Stimulated activated CD4-positive, alpha-beta T cell treated with anti-CD3 and anti-CD28 coated beads, Interleukin-2, amount 100 ng/mL, for 24 hours (primary cell): Measurements from ENCODE around the gene AUTS2.
"Not testable (repeated sequence)": the region's sequence is repeated elsewhere in the genome, so short reads cannot be mapped to it uniquely, and the experiment has no call there.

Experiments
- DNase-seq, 2 donors: peaks; one replicate each; pipeline ENCODE4 v3.0.0-alpha.2; 2020

AUTS2 gene

DNA sequence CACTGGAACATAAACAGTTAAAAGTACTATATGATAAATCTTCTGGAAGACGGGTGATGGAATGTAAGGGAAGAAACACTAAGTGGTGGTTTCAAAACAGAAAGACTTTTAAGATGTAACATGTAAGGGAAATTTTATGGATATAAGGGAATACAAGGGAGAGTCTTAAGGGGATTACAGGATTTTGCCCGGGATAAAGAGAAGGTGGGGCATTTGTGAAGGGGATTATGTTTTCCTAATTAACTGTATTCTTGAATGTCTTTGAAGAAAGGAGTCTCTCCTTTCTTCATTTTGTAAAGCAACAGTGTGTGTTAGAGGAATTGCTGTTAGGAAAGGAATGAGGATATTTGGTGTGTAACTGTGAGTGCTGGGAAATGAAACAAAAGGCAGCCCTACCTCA, 745.2 kb downstream of the AUTS2 start:
- DNase-seq, result no peak

DNA sequence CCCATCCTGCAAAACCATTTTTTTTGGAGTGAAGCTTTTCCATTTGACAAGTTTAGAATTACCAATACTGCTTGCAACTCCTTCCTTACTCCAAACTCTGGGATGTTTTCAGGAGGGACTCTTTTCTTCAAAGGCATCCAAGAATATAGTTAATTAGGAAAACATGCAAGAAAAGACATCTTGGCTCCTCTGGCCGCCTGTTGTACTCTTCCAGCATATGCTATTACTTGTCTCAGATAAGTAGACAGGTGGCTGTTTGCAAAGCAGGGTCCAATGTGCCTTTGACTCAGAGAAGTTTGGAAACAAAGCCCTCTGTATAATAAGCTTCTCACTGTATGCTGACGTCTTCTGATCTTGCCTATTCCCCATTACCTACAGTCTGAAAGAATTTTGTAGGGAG, 746.5 kb downstream of the AUTS2 start:
- no peak for DNase-seq

DNA sequence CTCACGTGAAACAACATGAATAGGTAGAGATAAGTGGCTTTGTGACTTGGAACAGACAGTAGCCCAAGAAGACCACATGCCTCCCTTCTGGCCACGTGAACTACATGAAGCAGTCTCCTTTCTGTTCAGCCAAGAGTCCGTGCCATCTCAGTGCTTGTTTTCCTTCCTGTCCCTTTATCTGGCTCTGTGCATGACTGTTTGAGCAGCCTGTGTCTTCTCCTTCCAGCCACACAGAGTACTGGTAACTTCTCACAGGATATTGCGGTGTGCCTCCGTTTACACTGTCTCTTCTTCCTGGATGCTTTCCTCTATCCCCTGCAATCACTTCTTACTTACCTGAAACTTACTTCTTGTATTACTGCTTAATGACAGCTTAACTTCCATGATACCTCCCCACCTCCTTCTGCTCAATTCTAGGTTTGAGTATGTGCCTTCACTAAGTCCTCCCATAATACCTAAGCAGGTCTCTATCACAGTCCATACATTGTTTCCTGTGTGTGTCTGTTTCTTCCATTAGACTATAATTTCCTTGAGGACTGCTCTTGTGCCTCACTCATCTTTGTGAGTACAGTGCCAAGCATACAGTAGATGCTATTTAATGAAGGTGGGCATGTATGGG, 748.7 kb downstream of the AUTS2 start:
- no peak for DNase-seq

DNA sequence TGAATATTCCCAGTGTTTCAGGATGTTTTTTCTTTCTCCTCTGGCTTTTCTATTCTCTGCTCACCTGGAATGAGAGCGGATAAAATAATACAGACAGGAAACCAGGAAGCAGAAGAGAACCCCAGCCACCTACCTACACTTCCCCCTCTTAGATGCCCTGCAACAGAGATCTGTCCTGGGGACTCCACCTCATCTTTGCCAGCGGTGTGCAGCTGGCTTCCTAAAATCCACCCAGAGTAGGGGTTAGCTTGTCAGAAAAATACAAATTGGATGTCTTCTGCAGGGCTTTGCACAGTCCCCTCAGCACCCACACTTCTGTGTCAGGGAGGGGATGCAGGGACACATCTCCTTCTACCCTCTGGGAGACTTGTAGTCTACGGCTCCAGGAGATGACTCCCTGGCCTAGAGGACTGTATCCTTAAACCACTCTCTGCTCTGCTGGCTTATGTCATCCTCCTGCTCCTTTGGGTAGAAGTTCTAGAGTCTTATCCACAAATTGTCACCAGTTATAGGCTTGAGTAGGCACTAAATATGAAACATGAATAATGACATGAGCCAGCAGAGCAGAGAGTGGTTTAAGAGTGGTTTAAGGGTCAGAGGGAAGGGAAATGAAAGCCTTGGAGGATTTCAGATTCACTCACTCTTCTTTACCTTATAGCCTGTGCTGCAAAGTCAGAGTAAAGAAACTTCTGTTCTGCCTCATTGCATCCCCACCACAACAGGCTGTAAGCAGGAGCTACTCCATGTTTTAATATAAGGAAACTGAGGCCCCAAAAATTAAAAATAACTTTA, 749.4 kb downstream of the AUTS2 start:
- no peak for DNase-seq

DNA sequence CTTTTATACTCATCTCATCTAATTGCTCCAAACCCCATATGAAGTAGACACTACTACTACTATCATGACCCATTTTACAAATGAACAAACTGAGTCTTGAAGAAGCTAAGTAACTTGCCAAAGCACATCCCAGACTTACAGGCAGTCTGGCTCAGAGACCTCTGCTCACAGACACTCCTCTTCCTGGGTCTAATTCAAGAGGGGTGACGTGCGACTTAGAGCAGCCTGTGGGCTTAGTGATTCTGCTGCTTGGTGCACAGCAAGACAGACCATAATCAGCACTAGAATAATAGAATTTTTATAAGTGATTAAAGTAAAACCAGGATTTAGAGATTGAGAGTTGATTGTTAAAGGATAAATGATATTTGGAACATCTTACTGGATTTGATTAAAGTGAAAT, 750.8 kb downstream of the AUTS2 start:
- no peak for DNase-seq

DNA sequence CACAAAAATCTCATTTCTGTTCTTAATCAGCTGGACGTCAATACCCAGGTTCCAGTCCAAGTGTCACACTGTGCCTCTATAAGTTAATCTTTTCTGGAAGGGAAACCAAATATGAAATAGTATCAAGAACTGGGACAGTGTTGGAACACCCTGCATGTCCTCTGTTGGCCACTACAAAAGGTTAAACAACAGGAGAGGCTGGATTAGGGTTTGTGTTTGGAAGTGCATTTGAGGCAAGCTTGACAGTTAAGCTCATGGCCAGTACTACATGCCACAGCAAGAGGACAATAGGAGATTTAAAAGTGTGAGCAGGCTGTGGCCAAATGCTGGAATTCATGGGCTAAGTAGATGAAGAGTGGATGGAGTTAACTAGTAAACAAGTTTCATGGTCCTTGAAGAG, 751.5 kb downstream of the AUTS2 start:
- DNase-seq, result no peak

DNA sequence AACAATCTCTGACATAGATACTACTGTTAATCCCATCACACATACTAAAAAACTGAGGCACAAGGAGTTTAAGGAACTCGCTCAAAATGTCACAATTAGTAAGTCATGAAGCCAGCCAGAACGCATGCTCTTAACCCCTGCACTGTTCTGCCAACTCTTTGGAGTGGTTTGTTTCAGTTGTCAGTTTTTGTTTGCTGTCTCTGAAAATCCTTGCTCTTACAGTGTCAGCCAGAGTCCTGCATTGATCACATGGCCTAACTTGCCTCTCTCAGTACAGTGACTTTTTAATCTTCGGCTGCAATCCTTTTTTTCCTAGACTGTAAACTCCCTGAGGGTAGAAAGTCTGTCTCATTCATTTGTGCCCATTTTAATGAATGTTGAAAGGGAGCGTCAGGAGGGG, 753.8 kb downstream of the AUTS2 start:
- no peak for DNase-seq

DNA sequence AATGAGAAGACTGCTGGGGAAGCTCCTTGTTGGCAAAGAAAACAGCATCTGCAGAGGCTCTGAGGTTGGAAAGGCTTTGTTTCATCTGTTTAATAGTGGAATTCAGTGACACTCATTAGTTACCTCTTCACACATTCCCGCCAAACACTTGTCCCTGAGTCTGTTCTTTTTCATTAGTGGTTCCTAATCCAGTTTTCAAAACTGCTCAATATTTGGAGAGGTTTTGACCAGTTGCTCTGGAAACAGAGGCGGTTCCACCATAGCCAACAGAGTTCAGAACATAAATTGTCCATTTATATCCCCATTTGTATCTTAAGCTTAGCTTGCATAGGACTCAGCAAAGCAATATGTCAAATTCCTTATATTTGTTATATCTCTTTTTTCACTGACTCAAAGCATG, 754.6 kb downstream of the AUTS2 start:
- no peak for DNase-seq

DNA sequence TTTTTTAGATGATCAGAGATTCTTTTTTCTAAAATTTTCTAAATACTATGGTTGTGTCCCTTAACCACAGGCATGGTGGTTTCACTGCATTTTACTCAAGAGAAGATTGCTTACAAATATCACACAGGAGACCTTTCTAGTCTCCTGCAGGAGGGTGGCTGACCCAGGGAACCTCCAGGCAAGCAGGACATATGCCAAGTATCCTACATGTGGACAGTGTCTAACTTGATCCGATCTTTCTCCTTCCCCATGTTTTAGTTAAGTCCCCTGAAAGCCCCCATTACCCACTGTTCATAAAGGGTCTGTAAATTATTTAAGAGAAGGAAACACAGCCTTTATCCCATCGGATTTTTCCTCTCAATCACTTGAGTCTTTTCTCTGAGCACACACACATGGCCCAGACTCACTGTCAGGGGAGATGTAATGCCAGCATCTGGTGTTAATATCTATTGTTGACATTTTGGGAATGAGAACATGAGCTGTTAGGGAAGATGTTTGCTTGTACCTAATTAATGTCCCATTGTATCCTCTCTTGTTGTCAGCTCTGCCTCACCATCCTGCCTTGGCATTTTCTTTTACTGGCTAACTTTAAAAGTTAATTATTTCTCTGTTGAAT, 755.2 kb downstream of the AUTS2 start:
- DNase-seq, result no peak

DNA sequence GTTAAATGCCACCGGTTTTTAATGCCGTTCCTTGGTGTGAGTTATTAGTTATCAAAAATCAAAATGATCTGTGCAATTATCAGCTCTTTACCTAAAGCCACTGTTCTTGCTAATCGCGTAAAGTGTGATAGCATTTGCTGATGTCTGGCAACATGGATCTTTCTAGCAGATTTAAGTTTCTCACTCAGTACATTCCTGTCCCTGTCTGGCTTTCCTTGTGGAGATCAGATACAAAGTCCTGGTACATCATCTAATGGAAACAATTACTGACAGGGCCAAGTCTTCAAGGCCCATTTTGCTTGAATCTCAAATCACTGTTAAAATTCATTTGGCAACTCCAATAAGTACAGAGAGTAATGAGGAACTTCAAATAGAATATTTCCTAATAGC, 755.7 kb downstream of the AUTS2 start:
- no peak for DNase-seq

DNA sequence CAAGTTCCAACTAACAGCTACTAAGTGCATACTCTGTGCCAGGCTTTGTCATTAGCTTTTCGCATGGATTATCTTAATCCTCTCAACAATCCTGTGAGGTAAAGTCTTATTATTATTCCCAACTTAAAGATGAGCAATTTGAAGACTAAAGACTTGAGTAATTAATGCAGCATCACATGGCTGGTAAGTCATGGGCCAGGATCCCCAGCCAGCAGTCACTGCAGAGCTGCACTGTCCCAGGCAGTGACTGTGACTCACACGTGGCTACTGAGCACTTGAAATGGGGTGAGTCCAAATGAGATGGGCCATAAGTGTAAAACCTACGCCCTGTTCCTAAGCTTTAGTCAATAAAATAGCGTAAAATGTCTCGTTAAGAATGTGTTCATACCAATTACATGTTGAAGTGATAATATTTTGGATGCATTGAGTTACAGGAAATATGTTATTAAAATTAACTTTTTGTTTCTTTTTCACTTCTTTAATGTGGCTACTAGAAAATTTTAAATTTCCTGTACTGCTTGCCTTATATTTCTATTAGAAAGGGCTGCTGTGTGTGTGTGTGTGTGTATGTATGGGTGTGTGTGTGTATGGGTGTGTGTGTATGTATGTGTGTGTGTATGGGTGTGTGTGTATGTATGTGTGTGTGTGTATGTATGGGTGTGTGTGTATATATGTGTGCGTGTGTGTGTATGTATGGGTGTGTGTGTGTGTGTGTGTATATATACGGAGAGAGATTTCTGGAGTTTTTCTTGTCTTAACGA, 756.3 kb downstream of the AUTS2 start:
- no peak for DNase-seq

DNA sequence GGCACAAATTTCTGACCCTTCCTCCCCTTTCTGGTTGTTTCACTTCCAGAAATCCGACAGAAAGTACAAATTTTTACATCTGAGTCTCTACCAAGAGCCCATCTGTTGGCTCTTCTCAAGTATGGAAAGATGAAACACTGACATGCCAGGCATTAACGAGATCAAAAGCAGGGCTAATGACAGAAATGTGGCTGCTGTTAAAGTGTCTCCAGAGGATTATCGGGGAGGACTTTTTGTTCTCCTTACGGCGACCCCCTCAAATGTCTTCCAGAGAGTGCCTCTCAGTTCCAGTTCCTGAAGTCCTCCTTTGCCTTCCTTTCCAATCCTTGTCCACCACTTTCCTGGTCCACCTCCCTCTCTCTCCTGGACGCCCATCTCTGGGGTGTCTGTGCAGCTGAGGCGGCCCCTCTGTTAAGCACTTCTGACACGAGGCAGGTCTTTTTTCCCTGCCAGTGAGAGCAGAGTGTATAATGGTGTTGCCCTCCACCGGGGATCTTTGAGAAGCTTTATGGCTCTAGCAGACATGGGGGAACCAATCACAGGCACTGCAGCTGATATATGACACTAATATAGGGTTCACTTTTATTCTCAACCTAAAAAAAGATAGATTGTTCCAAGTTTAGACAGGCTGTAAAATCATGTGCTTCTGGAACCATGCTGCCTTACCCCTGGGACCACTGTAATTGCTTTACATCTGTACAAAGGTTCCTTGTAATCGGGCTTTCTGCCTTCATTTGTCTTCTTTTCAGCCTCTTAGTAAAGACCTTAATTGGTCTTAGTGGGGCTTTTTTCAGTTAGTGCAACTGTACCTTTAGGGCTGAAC, 757.1 kb downstream of the AUTS2 start:
- DNase-seq, result no peak

DNA sequence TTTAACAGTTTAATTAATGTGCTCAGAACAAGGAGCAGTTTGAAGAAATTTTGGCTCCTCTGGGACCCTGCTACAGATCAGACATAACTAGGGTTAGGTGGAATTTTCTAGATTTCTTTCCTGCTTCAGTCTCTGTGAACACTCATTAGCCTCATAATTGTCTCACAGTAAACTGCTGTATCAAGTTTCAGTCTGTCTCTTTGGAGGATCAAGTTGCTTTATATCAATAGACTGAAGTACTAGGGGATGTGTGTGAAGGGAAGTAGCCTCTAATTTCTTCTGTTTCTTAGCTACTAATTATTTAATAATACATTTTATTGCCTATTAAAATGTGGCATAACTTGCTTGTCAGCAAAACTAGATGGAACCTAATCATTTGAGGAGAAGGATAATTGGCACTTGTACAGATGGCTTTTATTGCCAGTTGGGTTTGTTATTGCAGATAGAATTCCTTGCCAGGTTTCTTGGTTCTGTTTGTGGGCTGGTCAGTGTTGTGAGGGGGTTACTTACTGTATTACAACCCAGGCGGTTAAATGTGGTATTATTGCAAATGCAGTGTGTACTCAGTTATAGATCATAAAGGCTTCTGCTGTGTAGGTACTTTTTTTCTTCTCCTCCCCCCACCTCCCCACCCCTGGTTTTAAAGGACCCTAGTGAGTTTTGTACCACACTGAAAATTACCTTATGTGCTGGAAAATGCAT, 758.0 kb downstream of the AUTS2 start:
- no peak for DNase-seq

DNA sequence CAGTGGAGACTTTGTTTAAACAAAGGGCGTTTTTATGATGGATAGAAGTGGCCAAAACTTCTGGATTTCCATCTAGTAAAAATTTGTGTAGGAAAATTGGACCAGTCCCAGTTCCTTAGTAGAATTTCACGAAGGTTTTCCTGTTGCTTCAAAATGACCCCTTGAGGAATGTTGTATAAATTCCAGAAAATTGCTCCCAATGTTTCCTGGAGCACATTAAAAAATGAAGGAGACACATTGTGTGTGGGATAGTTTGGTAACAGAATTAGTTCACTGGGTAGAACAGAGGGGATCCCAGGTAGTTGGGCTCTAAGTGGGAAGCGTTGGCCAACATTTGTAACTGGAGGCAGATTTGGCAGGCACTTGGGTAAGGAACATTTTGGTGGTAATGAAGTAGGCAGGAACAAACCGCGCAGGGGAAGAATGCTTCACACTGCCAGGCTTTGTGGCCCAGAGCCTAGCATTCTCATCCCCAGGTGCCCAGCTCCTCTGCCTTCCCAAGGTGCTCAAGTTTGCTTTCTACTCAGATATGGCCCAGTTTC, 758.6 kb downstream of the AUTS2 start:
- no peak for DNase-seq

DNA sequence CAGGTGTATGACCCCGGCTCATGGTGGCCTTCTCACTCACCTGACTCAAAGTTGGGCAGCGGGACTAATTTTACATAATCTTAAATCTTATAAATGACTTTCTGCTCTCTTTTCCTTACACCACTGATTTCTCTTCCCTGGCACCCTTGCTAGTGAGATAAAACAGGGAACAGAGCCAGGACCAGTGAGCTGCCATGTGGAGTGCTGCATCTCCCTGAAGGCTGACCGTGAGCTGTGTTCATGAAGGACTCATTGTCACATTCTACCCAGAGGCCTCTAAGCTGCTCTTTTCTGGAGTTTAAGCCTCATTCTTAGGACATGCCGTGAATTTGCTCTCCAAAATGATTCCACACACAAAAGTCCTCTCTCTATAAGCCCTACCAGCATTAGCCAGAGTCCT, 762.3 kb downstream of the AUTS2 start:
- DNase-seq, result no peak

DNA sequence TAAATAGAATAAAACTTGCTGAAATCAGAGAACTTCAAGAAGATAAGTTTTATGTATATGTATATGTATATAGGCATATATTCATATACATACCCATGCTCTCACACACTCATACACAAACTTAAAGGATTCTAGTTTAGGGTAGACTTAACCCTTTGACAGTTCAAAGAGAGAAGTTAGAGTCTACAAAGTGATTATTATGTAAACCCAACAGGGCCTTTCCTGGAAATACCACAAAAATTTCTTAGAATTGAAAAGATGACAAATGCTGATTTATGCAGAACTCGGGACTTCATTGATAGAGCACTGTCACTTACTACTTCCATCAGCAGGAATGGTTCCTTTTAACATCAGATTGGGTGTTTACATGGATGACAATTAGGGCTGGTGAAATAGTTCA, 763.5 kb downstream of the AUTS2 start:
- no peak for DNase-seq

DNA sequence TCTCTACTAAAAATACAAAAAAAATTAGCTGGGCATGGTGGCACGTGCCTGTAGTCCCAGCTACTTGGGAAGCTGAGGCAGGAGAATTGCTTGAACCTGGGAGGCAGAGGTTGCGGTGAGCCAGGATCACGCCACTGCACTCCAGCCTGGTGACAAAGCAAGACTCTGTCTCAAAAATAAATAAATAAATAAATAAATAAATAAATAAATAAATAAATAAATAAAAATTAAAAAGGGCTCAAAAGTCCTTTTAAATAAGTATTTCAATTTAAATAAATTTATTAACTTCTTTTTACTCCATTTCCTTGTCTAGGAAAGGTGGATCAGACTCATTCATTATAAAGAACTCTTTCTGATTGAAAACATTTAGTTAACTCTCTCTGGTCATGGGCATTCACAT, 766.1 kb downstream of the AUTS2 start:
- DNase-seq, result not testable (repeated sequence)

DNA sequence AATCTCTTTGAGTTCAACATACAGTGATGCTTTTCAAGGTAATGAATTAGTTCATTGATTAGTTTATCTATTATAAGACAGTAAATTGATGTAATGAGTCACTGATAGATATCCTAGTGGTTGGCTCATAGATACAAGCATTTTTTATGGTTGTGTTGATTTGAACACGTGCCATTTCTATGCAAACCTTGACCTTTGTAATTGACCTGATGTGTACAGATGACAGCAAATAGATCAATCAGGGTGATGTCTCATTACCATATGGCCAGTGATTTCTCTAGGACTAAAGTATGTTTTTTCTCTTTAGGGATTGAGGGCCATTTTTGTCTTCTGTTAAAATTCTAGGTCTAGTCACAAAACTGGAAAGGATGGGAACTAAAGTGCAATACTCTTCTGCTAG, 773.4 kb downstream of the AUTS2 start:
- no peak for DNase-seq

DNA sequence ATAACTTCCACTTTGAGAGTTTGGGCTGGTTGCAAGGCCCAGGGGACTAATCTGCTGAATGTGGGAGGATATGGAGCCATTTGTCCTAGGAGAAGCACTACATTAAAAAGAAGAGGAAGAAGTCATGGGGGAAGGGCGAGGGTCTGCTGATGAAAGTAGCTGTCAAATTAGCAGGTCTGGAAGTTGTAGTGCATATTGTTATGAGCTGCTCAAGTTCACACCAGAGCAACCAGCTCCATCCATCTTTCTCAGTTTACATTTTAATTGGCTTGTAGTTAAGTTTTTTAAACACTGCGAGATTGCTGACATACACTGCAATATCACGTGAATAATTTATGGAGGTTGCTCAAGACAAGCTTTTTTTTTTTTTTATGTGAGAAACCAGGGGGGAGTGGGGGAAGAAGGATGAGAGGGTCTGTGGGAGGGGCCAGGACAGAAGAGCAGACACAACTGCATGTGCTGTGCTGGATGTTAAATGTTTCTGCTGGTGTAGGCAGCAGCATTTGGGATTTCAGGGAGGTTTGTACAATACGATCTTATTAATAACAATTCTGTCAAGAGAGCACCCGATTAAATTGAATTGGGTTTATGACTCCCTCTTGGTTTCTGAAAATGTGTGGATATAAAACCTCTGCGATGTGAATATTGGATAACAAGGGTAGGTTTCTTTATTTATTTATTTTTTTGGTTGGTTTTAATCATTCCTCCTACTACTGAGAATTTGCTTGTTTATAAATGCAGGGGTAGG, 774.7 kb downstream of the AUTS2 start:
- no peak for DNase-seq

DNA sequence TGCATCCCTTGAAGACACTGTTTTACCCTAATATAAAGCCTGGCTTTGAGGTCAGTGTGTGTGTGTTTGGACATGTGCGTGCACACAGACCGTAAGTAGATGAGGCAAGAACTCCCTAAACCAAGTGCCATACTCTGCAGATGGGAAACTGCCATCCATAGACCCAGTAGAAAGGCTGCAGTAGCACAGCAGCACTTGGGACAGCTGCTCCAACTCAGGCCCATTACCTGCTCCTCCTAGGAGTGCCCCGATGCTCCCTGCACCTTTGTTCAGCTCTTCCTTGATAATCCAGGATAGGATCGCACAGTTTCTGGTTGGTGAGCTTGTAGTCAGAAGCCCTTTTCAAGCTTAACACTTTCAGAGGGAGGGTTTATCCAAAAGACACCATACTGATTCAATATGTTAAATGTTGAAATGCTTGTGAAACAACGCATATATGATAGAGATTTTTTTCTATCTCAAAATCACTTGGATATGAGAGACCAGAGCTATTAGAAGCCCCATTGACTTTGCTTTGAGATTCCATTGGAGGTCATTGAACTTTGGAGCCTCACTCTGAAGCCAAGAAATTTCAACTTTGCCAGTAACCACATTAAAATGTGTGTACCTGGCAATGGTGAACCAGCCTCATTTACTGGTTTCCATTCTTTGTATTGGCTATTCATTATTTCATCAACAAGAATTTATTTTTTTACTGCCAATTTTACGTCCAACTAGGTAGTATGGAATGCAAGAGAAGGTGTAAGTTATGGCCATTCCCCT, 776.7 kb downstream of the AUTS2 start:
- DNase-seq, result no peak
